ENCODE data around the gene KLHL24. TPM values are rescaled to one million over a fixed set of nuclear protein-coding genes. Genes with fewer than 3 reads are reported as not detected.
"Not testable (repeated sequence)": the region's sequence is repeated elsewhere in the genome, so short reads cannot be mapped to it uniquely, and the experiment has no call there.

The KLHL24 gene
- total RNA-seq, 2 experiments from 2014 or later = 28.9 to 31.2 TPM

GRCh38 chr3:183638101-183638852 lies 2.9 kb downstream of the KLHL24 start:
- ChIA-PET CTCF (interaction anchor here (1.4 to 1.6 kb wide), 2 partner anchors 86 to 149 kb away, joined by 4 to 6 read pairs; no protein-coding TSS in a partner anchor), POLR2A (interaction anchor here (4.6 to 5.2 kb wide), 2 partner anchors 52 to 60 kb away, joined by 33 to 85 read pairs; partner anchors contain the start of gene YEATS2)
- no peak for DNase-seq
- Mint-ChIP-seq H3K9me3 (no peaks in the 10 kb centered on the region), H3K4me3 (no peak overlapping the region), H3K36me3 (ENCODE audit: low read depth) (no peaks in the 10 kb centered on the region), H3K27me3 (no peaks in the 10 kb centered on the region), H3K27ac (no peak overlapping the region), H3K4me1 (peaks cover 27% of the 10 kb centered on the region)

- not testable (repeated sequence) for H3K36me3 Mint-ChIP-seq (ENCODE audit: low read depth); DNase-seq; H3K4me3 Mint-ChIP-seq; H3K27ac Mint-ChIP-seq; H3K27me3 Mint-ChIP-seq; H3K9me3 Mint-ChIP-seq
- CTCF ChIA-PET = interaction anchor here (1.0 to 1.1 kb wide), 2 partner anchors 28 to 43 kb away, joined by 3 read pairs; no protein-coding TSS in a partner anchor
- POLR2A ChIA-PET = interaction anchor here (1.2 kb wide), 1 partner anchor 57 kb away, joined by 3 read pairs; the partner anchor contains the start of gene YEATS2
- peaks cover 15% of the 10 kb centered on the region for H3K4me1 Mint-ChIP-seq
Observed at GRCh38 chr3:183640635-183641034, 5.2 kb downstream of the KLHL24 start.

GRCh38 chr3:183641882-183642281 lies 6.5 kb downstream of the KLHL24 start:
- H3K4me1 Mint-ChIP-seq = peaks cover 14% of the 10 kb centered on the region
- H3K27me3 Mint-ChIP-seq = no peaks in the 10 kb centered on the region
- H3K27ac Mint-ChIP-seq = no peak overlapping the region
- no peaks in the 10 kb centered on the region for H3K9me3 Mint-ChIP-seq
- H3K4me3 Mint-ChIP-seq = no peak overlapping the region
- CTCF ChIA-PET = no interaction called here
- POLR2A ChIA-PET = no interaction called here
- peaks cover 3% of the 10 kb centered on the region for H3K36me3 Mint-ChIP-seq (ENCODE audit: low read depth)
- no peak for DNase-seq

GRCh38 chr3:183644244-183644643 lies 8.8 kb downstream of the KLHL24 start:
- H3K27ac Mint-ChIP-seq = no peak overlapping the region
- ChIA-PET POLR2A (interaction anchor here (2.3 kb wide), 1 partner anchor 8 kb away, joined by 19 read pairs; the partner anchor contains the start of gene KLHL24), CTCF (interaction anchor here (1.0 to 1.8 kb wide), 3 partner anchors 9 to 123 kb away, joined by 3 to 5 read pairs (median 4); partner anchors contain the start of gene KLHL24)
- no peak for DNase-seq
- no peaks in the 10 kb centered on the region for H3K27me3 Mint-ChIP-seq
- H3K36me3 Mint-ChIP-seq (ENCODE audit: low read depth) = peaks cover 7% of the 10 kb centered on the region
- no peak overlapping the region for H3K4me3 Mint-ChIP-seq
- H3K4me1 Mint-ChIP-seq = no peaks in the 10 kb centered on the region
- peaks cover 4% of the 10 kb centered on the region for H3K9me3 Mint-ChIP-seq

GRCh38 chr3:183645254-183645653 lies 9.8 kb downstream of the KLHL24 start:
- Mint-ChIP-seq H3K4me3 (no peak overlapping the region), H3K36me3 (ENCODE audit: low read depth) (peaks cover 8% of the 10 kb centered on the region), H3K27me3 (no peaks in the 10 kb centered on the region), H3K4me1 (no peaks in the 10 kb centered on the region), H3K9me3 (peaks cover 4% of the 10 kb centered on the region), H3K27ac (no peak overlapping the region)
- ChIA-PET POLR2A (interaction anchor here (2.3 kb wide), 1 partner anchor 9 kb away, joined by 19 read pairs; the partner anchor contains the start of gene KLHL24), CTCF (interaction anchor here (1.8 kb wide), 1 partner anchor 122 kb away, joined by 4 read pairs; no protein-coding TSS in a partner anchor)
- DNase-seq = no peak

GRCh38 chr3:183650554-183650953 lies 15.1 kb downstream of the KLHL24 start:
- Mint-ChIP-seq H3K27me3 (no peaks in the 10 kb centered on the region), H3K27ac (no peak overlapping the region), H3K36me3 (ENCODE audit: low read depth) (peaks cover 36% of the 10 kb centered on the region), H3K4me3 (no peak overlapping the region), H3K9me3 (peaks cover 33% of the 10 kb centered on the region), H3K4me1 (no peaks in the 10 kb centered on the region)
- CTCF ChIA-PET = no interaction called here
- POLR2A ChIA-PET = no interaction called here
- no peak for DNase-seq

- DNase-seq = no peak
- Mint-ChIP-seq H3K27ac (no peak overlapping the region), H3K4me3 (no peak overlapping the region), H3K4me1 (no peaks in the 10 kb centered on the region), H3K9me3 (peaks cover 35% of the 10 kb centered on the region), H3K36me3 (ENCODE audit: low read depth) (peaks cover 44% of the 10 kb centered on the region), H3K27me3 (no peaks in the 10 kb centered on the region)
- ChIA-PET POLR2A (no interaction called here), CTCF (no interaction called here)
Observed at GRCh38 chr3:183653209-183654064, 18.0 kb downstream of the KLHL24 start.

GRCh38 chr3:183654727-183655126 lies 19.3 kb downstream of the KLHL24 start:
- ChIA-PET CTCF (no interaction called here), POLR2A (no interaction called here)
- peaks cover 47% of the 10 kb centered on the region for H3K36me3 Mint-ChIP-seq (ENCODE audit: low read depth)
- no peak overlapping the region for H3K27ac Mint-ChIP-seq
- H3K9me3 Mint-ChIP-seq = peaks cover 37% of the 10 kb centered on the region
- H3K4me1 Mint-ChIP-seq = no peaks in the 10 kb centered on the region
- DNase-seq = no peak
- no peak overlapping the region for H3K4me3 Mint-ChIP-seq
- no peaks in the 10 kb centered on the region for H3K27me3 Mint-ChIP-seq

GRCh38 chr3:183662099-183662498 lies 26.7 kb downstream of the KLHL24 start:
- peaks cover 25% of the 10 kb centered on the region for H3K36me3 Mint-ChIP-seq (ENCODE audit: low read depth)
- no peak overlapping the region for H3K4me3 Mint-ChIP-seq
- no peak for DNase-seq
- ChIA-PET POLR2A (no interaction called here), CTCF (interaction anchor here (0.6 to 0.7 kb wide), 2 partner anchors 15 to 134 kb away, joined by 3 to 4 read pairs; no protein-coding TSS in a partner anchor)
- H3K4me1 Mint-ChIP-seq = no peaks in the 10 kb centered on the region
- no peaks in the 10 kb centered on the region for H3K27me3 Mint-ChIP-seq
- peaks cover 7% of the 10 kb centered on the region for H3K9me3 Mint-ChIP-seq
- H3K27ac Mint-ChIP-seq = no peak overlapping the region

- ChIA-PET POLR2A (no interaction called here), CTCF (no interaction called here)
- H3K27me3 Mint-ChIP-seq = no peaks in the 10 kb centered on the region
- H3K27ac Mint-ChIP-seq = no peak overlapping the region
- H3K36me3 Mint-ChIP-seq (ENCODE audit: low read depth) = peaks cover 21% of the 10 kb centered on the region
- H3K4me1 Mint-ChIP-seq = no peaks in the 10 kb centered on the region
- DNase-seq = no peak
- peaks cover 3% of the 10 kb centered on the region for H3K9me3 Mint-ChIP-seq
- H3K4me3 Mint-ChIP-seq = no peak overlapping the region
Observed at GRCh38 chr3:183664913-183665381, 29.5 kb downstream of the KLHL24 start.

GRCh38 chr3:183680061-183680460 lies 44.6 kb downstream of the KLHL24 start:
- H3K4me3 Mint-ChIP-seq = no peak overlapping the region
- H3K9me3 Mint-ChIP-seq = no peaks in the 10 kb centered on the region
- POLR2A ChIA-PET = no interaction called here
- H3K36me3 Mint-ChIP-seq (ENCODE audit: low read depth) = peaks cover 3% of the 10 kb centered on the region
- H3K27me3 Mint-ChIP-seq = no peaks in the 10 kb centered on the region
- DNase-seq = no peak
- peaks cover 14% of the 10 kb centered on the region for H3K4me1 Mint-ChIP-seq
- H3K27ac Mint-ChIP-seq = no peak overlapping the region
- CTCF ChIA-PET = interaction anchor here (0.6 kb wide), 1 partner anchor 31 kb away, joined by 3 read pairs; no protein-coding TSS in a partner anchor

GRCh38 chr3:183687705-183688104 lies 52.3 kb downstream of the KLHL24 start:
- ChIA-PET CTCF (interaction anchor here (0.6 kb wide), 1 partner anchor 23 kb away, joined by 4 read pairs; no protein-coding TSS in a partner anchor), POLR2A (interaction anchor here (0.6 to 0.9 kb wide), 2 partner anchors 9 to 54 kb away, joined by 3 read pairs; partner anchors contain the start of gene YEATS2)
- no peak for DNase-seq
- H3K4me3 Mint-ChIP-seq = no peak overlapping the region
- H3K4me1 Mint-ChIP-seq = peaks cover 8% of the 10 kb centered on the region
- peaks cover under 1% of the 10 kb centered on the region for H3K36me3 Mint-ChIP-seq (ENCODE audit: low read depth)
- H3K27me3 Mint-ChIP-seq = no peaks in the 10 kb centered on the region
- no peaks in the 10 kb centered on the region for H3K9me3 Mint-ChIP-seq
- H3K27ac Mint-ChIP-seq = no peak overlapping the region
